ENCODE measurements around the gene RELA.
A peak's percentile ranks its signal among the peaks of the same experiment; 100 is the strongest.
"Not testable (repeated sequence)": the region's sequence is repeated elsewhere in the genome, so short reads cannot be mapped to it uniquely, and the experiment has no call there.

The RELA gene

GRCh38 chr11:65672180-65672860 lies 9.6 kb upstream of the RELA start:
- no peak for TF ChIP-seq CTCF (IDR thresholded peaks at IDR 0.05; ENCODE audit: low read length, missing control alignments)
- DNase-seq (ENCODE audit: low read depth) = no peak
- no peak overlapping the region for H3K4me3 ChIP-seq (replicated peaks; ENCODE audit: low read depth, low read length)

- peak overlapping the region; percentile 98 for H3K4me3 ChIP-seq (replicated peaks; ENCODE audit: low read depth, low read length)
- DNase-seq (ENCODE audit: low read depth) = peak; percentile 75
- TF ChIP-seq CTCF (IDR thresholded peaks at IDR 0.05; ENCODE audit: low read length, missing control alignments) = no peak
These were observed 1.0 kb upstream of the RELA start for GRCh38 chr11:65663639-65664200.

- no peak for DNase-seq (ENCODE audit: low read depth)
- H3K4me3 ChIP-seq (replicated peaks; ENCODE audit: low read depth, low read length) = peak overlapping the region; percentile 98
- TF ChIP-seq CTCF (IDR thresholded peaks at IDR 0.05; ENCODE audit: low read length, missing control alignments) = no peak
These were observed 393 bp downstream of the RELA start for GRCh38 chr11:65662247-65662798.

- DNase-seq (ENCODE audit: low read depth) = no peak
- peak overlapping the region; percentile 98 for H3K4me3 ChIP-seq (replicated peaks; ENCODE audit: low read depth, low read length)
- TF ChIP-seq CTCF (IDR thresholded peaks at IDR 0.05; ENCODE audit: low read length, missing control alignments) = no peak
These were observed 993 bp downstream of the RELA start for GRCh38 chr11:65661599-65662246.

GRCh38 chr11:65660908-65661307 lies 1.8 kb downstream of the RELA start:
- peak overlapping the region; percentile 98 for H3K4me3 ChIP-seq (replicated peaks; ENCODE audit: low read depth, low read length)
- not testable (repeated sequence) for DNase-seq (ENCODE audit: low read depth)

GRCh38 chr11:65660038-65660437 lies 2.7 kb downstream of the RELA start:
- TF ChIP-seq CTCF (IDR thresholded peaks at IDR 0.05; ENCODE audit: low read length, missing control alignments) = no peak
- H3K4me3 ChIP-seq (replicated peaks; ENCODE audit: low read depth, low read length) = no peak overlapping the region
- DNase-seq (ENCODE audit: low read depth) = no peak

GRCh38 chr11:65658174-65659021 lies 4.3 kb downstream of the RELA start:
- no peak for DNase-seq (ENCODE audit: low read depth)
- H3K4me3 ChIP-seq (replicated peaks; ENCODE audit: low read depth, low read length) = no peak overlapping the region
- no peak for TF ChIP-seq CTCF (IDR thresholded peaks at IDR 0.05; ENCODE audit: low read length, missing control alignments)

Measured in fibroblast of pulmonary artery (primary cell).